Pancreas (tissue), 10 donors: ENCODE results near the gene CD300LB. TPM values are rescaled to one million over a fixed set of nuclear protein-coding genes. Genes with fewer than 3 reads are reported as not detected.
A peak's percentile ranks its signal among the peaks of the same experiment; 100 is the strongest.

Experiments used
- ATAC-seq, 4 donors: fragments of 200-7000 bp; cut with Tn5 transposase; one replicate each; pipeline versions ENCODE4 v1.8.0 to v1.9.1; 2020; ENCODE audit warnings: mild to moderate bottlenecking in 4 of 4, moderate library complexity in 4 of 4
- DNase-seq, 6 donors: peaks; one replicate each; pipeline ENCODE4 v3.0.0-alpha.2; 2020
- FAIRE-seq: peaks from 2 replicates; lab custom pipeline; 2012; peaks lifted over from hg19 to GRCh38; lab: Jason Lieb, UNC
- H3K27ac ChIP-seq, 4 donors: fragments of 200-600 bp; sonication (generic); 1 replicate in 3 of 4; 2 replicates in 1 of 4; pipeline versions ENCODE4 v1.5.0 to v1.8.0; 2020
- H3K27me3 ChIP-seq, 4 donors: fragments of 200-600 bp; one replicate each; pipeline ENCODE4 v1.8.0; 2021
- H3K36me3 ChIP-seq, 3 donors: fragments of 200-600 bp; sonication (generic) in 1 of 3; one replicate each; pipeline versions ENCODE4 v1.5.0 to v1.8.0; 2020 to 2021
- H3K4me1 ChIP-seq, 3 donors: fragments of 200-600 bp; one replicate each; pipeline ENCODE4 v1.8.0; 2021
- H3K4me3 ChIP-seq, 4 donors: fragments of 200-600 bp; sonication (generic) in 2 of 4; one replicate each; pipeline versions ENCODE4 v1.5.0 to v1.8.0; 2020 to 2021
- H3K9me3 ChIP-seq, 4 donors: fragments of 200-600 bp; one replicate each; pipeline ENCODE4 v1.8.0; 2021
- WGBS, 2 donors: extraction: QIAGEN DNeasy Blood & Tissue Kit; methylation state at CpG; one replicate each; pipeline ENCODE4 v1.1.7; 2013; 5-methylcytosine and 5-hydroxymethylcytosine counted together
- intact Hi-C, 3 donors: fragments of 100-400 bp; cut with DNase I; formaldehyde crosslinking; loops; one replicate each; pipeline versions ENCODE4 v1.11.1 to v1.14.2; 2022
- polyA plus RNA-seq, 2 donors: library from polyadenylated mRNA; stranded (reverse); fragments of 200-250 nt; gene quantifications; one replicate each; pipeline ENCODE4 v1.2.3, GENCODE V29; 2013
- total RNA-seq, 6 donors: library from RNA; stranded (reverse); fragmentation: NEBNext Ultra II Directional in 4 of 6; extraction: Animal tissue kit (Norgen Biotek cat#: 25700) in 4 of 6; gene quantifications; one replicate each; pipeline versions ENCODE4 v1.2.1 to v1.2.4, GENCODE V29; 2021 to 2023
- TF ChIP-seq, protein P1 (sequence below), 4 donors: fragments of 200-600 bp; sonication (generic) in 3 of 4; IDR thresholded peaks; one replicate each; pipeline versions ENCODE4 v1.5.0 to v1.8.0; 2021; ENCODE audit warnings: antibody characterized with exemption in 4 of 4
- donor health status: healthy with polysubstance abuse.
- donor health status: DM: no; HTN: no; CAD: no; lungs with moderate emphysema.
- donor health status: DM: no; HTN: no; CAD: no.
- donor health status: control.
- donor health status: control.
- donor health status: Bipolar disorder and iron deficiency.
- donor health status: DM: yes; HTN: yes; CAD: no.
- donor health status: DM: no; HTN: no; CAD: no.
- donor health status: DM: no; HTN: no; CAD: no.
- donor health status: DM: yes; HTN: yes; CAD: no.

Gene CD300LB
- total and polyA plus RNA-seq, 8 donors = 0.08 to 0.52 (median 0.14) TPM; not detected in 3

DNA sequence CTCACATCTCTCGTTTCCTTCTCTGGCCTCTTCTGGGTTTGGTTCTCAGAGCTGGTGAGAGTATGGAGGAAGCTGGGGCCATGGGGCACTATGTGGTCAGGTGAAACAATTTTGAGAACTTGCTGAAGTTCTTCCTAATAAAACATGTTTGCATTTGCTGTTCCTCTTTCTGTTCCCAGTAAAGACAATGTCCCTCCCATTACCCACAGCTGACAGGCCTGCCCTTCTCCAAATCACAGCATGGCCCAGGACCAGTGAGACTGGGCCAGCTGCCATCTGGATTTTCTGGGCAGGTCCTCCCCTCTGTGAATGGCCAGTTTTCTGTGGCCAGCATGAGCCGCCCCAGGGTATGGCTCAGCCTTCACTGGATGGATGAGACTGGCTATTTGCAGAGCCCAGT, 36.1 kb upstream of the CD300LB start, which contains the start of gene CD300H:
Gene CD300H, minus strand, starts transcription at position 113 of the 400 bp plus-strand sequence.
- no peak for FAIRE-seq
- Histone ChIP-seq H3K9me3 (no peaks in the 10 kb centered on the region), H3K27me3 (no peaks in the 10 kb centered on the region), H3K36me3 (no peaks in the 10 kb centered on the region), H3K4me3 (no peak within 1 kb of the TSS), H3K27ac (no peak within 1 kb of the TSS), H3K4me1 (no peaks in the 10 kb centered on the region)
- intact Hi-C loops = no loop called here
- no peak for DNase-seq
- 62 to 81% methylated on average over 2 of the region's 2 CpGs for WGBS, 2 donors
- TF ChIP-seq, protein P1, sequence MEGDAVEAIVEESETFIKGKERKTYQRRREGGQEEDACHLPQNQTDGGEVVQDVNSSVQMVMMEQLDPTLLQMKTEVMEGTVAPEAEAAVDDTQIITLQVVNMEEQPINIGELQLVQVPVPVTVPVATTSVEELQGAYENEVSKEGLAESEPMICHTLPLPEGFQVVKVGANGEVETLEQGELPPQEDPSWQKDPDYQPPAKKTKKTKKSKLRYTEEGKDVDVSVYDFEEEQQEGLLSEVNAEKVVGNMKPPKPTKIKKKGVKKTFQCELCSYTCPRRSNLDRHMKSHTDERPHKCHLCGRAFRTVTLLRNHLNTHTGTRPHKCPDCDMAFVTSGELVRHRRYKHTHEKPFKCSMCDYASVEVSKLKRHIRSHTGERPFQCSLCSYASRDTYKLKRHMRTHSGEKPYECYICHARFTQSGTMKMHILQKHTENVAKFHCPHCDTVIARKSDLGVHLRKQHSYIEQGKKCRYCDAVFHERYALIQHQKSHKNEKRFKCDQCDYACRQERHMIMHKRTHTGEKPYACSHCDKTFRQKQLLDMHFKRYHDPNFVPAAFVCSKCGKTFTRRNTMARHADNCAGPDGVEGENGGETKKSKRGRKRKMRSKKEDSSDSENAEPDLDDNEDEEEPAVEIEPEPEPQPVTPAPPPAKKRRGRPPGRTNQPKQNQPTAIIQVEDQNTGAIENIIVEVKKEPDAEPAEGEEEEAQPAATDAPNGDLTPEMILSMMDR (IDR thresholded peaks at IDR 0.05) = no peak
- ATAC-seq = peak in 2 of 4 donors; percentile 22 to 51

DNA sequence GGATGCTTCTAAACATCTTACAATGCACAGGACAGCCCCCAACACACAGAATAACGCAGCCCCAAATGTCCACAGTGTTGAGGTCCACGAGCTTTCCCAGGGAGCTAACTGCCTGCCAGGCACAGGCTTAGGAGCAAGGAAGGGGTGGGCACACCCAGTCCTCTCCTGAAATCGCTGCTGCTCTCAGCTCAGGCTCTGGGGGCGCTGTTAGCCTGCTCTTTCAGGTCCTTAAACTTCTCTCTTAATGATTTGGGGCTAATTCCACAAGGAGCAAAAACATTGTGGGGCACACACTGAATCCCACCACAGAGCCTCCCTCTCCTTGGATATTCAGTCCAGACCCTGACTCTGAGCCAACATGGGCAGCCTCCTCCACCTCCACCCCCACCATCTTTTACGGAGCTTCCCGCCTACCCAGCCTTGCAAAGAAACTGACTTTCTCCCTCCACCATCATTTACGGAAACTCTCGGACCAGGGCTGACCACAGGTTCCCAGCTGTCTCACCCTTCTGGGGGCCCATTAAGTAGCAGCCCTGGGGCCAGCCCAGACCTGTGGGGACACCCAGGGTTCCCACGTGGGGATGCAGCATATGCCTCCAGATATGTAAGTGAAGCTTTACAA, 35.0 kb upstream of the CD300LB start:
- Histone ChIP-seq H3K27me3 (no peaks in the 10 kb centered on the region), H3K4me3 (no peak overlapping the region), H3K9me3 (no peaks in the 10 kb centered on the region), H3K36me3 (no peaks in the 10 kb centered on the region), H3K27ac (no peak overlapping the region), H3K4me1 (no peaks in the 10 kb centered on the region)
- intact Hi-C loops = no loop called here
- WGBS, 2 donors = 29 to 36% methylated on average over 9 of the region's 9 CpGs
- no peak for FAIRE-seq
- ATAC-seq = peak in 3 of 4 donors; percentile 23 to 56 (median 31)
- TF ChIP-seq, protein P1 (IDR thresholded peaks at IDR 0.05) = peak in 2 of 4 donors; percentile 18 to 25
- no peak for DNase-seq

DNA sequence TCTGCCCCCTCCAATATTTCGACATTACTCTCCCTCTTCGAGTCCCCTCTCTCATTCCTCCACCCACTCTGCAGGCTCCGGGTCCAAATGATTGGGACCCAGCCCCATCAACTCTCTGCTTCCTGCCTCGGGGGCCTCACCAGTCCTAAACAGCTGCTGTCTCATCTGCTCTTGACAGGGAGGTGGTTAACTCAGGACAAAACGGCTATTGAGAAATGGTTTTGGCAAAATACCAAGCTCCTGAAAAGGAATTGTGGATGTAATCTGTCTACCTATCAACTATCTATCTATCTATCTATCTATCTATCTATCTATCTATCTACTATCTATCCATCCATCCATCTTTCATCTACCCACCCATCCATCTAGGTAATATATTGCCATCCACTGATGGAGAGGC, 33.9 kb upstream of the CD300LB start:
- TF ChIP-seq, protein P1 (IDR thresholded peaks at IDR 0.05) = no peak
- Histone ChIP-seq H3K9me3 (no peaks in the 10 kb centered on the region), H3K4me1 (no peaks in the 10 kb centered on the region), H3K4me3 (no peak overlapping the region), H3K27me3 (no peaks in the 10 kb centered on the region), H3K27ac (no peak overlapping the region), H3K36me3 (no peaks in the 10 kb centered on the region)
- ATAC-seq (no peak), FAIRE-seq (no peak), DNase-seq (no peak)
- intact Hi-C loops = no loop called here
- WGBS, 2 donors = 32 to 46% methylated on average over 5 of the region's 5 CpGs

DNA sequence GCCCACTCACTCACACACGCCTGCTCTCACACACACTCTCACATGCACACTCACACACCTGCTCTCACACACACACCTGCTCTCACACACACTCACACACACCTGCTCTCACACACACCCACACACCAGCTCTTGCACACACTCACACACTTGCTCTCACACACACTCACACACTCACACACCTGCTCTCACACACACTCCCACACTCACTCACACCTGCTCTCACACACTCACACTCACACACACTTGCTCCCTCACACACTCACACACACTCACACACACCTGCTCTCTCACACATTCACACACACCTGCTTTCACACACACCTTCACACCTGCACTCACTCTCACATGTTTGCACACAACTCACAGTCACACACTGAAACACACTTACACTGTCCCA, 32.1 kb upstream of the CD300LB start:
- H3K9me3 ChIP-seq = no peaks in the 10 kb centered on the region
- ATAC-seq (no peak), FAIRE-seq (no peak), DNase-seq (no peak)
- TF ChIP-seq, protein P1 (IDR thresholded peaks at IDR 0.05) = no peak
- H3K27me3 ChIP-seq = no peaks in the 10 kb centered on the region
- H3K4me1 ChIP-seq = no peaks in the 10 kb centered on the region
- H3K36me3 ChIP-seq = no peaks in the 10 kb centered on the region
- no peak overlapping the region for H3K27ac ChIP-seq
- 86 to 93% methylated on average over 1 of the region's 1 CpG for WGBS, 2 donors
- H3K4me3 ChIP-seq = no peak overlapping the region
- intact Hi-C loops = no loop called here

DNA sequence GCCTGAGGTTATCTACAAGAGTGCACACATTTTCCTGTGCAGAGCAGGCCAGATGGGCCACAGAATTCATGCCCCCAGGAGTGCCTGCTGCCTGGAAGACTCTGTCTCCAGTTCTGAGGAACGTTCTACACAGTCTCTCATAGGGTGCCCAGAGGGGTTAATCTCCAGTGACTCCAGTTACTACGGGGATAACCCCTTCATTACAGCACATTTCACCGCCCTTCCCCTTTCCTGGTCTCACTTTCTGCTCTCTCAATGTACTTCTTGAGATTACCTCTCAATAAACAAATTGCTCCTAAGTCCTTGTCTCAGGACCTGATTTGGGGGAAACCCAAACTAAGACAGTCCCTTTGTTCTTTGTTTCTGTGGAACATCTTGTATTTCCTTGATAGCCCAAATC, 30.3 kb upstream of the CD300LB start:
- Histone ChIP-seq H3K9me3 (no peaks in the 10 kb centered on the region), H3K36me3 (no peaks in the 10 kb centered on the region), H3K27me3 (no peaks in the 10 kb centered on the region), H3K4me1 (no peaks in the 10 kb centered on the region), H3K4me3 (no peak overlapping the region), H3K27ac (no peak overlapping the region)
- no peak for ATAC-seq
- no peak for DNase-seq
- no peak for FAIRE-seq
- 43 to 61% methylated on average over 3 of the region's 3 CpGs for WGBS, 2 donors
- intact Hi-C loops = no loop called here
- TF ChIP-seq, protein P1 (IDR thresholded peaks at IDR 0.05) = no peak
